Body of pancreas (tissue), 4 donors: ENCODE results near the gene LCP1.

Experiments used
- CTCF ChIP-seq, 7 experiments: fragments of 450-650 bp in 4 of 7; fragments of 200-600 bp in 3 of 7; sonication (generic) in 3 of 7; IDR thresholded peaks; one replicate each; pipeline ENCODE4 v1.5.1; 2016 to 2019; ENCODE audit warnings: antibody characterized with exemption in 7 of 7
- POLR2A ChIP-seq, 3 donors: fragments of 450-650 bp; IDR thresholded peaks; one replicate each; pipeline ENCODE4 v1.6.1; 2016; ENCODE audit warnings: antibody characterized with exemption in 3 of 3, mild to moderate bottlenecking in 2 of 3

GRCh38 chr13:46085737-46086136, 96.2 kb downstream of the LCP1 start:
- TF ChIP-seq CTCF (IDR thresholded peaks at IDR 0.05) = no peak
- no peak for TF ChIP-seq POLR2A (IDR thresholded peaks at IDR 0.05)
